HPDE6-E6E7 (cell line): ENCODE measurements around the gene RAI1.
A peak's percentile ranks its signal among the peaks of the same experiment; 100 is the strongest.

Experiments used
- DNase-seq: peaks from one replicate; pipeline ENCODE4 v3.0.0; 2011; ENCODE audit warnings: missing footprints; ENCODE audit errors: extremely low spot score

Gene RAI1

DNA sequence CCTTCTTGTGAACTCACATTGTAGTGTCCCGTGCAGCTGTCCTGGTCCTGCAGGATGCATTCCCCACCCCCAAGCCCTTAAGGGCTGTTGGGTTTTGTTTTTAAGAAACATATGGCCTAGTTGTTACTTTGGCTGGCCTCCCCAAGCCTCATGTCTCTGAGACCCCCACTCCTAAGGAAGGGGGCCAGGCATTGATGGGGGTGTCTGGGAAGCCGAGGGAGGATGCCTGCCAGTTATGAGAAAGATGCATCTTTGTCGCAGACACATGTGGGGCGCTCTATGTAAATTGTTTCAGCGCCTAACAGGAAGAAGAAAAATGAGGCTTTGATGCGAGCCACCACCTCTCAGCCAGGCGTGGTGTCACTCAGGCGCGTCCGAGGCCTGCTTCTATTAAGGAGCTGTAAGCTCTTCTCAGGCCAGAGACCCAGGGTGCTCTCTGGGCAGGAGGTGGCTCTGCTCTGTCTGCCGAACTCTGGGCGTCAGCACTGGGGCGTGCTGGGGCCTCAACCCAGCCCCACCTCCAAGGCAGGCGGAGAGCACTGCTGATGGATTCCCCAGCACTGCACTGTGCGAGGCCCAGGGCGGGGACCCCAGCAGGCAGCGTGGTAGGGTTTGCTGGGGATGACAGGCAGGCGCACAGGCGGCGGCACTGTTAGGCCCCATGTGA lies 85.0 kb downstream of the RAI1 start:
- DNase-seq: no peak

GRCh38 chr17:17766744-17767120 lies 85.5 kb downstream of the RAI1 start:
- DNase-seq: no peak

DNA sequence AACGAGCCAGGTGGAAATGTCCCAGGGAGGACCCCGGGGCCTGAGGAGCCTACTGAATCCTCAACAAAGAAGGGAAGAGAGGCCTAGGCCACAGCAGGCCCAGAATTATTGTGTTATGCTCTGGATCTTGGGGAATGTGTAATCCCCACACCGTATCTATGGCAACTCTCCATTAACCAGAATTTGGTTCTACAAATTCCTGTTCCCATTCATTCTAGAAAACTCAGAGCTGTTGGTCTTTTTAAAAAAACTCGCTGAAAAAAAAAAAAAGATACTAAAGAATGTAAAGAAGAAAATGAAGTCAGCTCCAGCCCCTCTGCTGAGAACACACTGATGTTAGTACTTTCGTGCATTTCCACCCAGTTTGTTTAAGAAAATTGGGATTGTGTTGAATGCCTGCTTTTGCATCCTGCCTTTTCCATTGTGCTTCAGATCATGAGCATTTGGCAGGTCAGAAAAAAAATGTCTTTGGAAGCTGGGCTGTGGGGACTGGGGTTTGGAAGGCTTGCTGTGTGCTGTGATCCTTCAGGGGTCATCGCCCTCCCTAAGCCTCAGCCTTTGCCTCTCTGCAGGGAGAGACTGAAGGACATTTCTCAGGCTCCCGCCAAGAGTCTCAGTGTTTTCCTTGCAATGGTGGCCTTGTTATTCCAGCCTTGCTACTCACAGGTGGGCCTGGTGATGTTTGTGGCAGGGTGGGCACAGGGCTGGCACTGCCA lies 86.1 kb downstream of the RAI1 start:
- DNase-seq: no peak

DNA sequence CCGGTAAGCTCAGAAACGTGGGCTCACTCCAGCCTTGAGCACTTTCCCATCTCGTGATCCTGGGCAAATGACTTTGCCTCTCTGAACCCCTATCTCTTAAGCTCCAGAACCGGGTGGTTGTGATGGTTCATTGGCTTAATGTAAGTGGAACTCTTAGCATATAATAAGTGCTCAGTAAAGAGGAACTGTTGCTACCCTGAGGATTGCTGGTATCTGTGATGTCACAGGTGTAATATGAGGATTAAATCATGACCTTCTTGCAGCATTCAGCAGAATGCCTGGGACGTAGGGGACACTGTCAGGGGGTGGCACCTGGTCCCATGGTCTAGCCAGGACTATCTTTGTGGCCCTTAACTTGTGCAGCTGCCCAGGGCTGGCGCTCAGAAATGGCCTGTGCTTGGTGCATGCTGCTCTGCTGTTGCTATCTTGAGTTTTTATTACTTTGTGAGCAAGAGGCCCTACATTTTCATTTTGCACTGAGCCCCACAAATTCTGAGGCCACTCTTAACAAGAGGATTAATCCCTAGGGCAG lies 86.7 kb downstream of the RAI1 start:
- DNase-seq: no peak

- no peak for DNase-seq
Measured at GRCh38 chr17:17768424-17769088, 87.3 kb downstream of the RAI1 start.

- no peak for DNase-seq
Measured at GRCh38 chr17:17769869-17770631, 88.8 kb downstream of the RAI1 start.

DNA sequence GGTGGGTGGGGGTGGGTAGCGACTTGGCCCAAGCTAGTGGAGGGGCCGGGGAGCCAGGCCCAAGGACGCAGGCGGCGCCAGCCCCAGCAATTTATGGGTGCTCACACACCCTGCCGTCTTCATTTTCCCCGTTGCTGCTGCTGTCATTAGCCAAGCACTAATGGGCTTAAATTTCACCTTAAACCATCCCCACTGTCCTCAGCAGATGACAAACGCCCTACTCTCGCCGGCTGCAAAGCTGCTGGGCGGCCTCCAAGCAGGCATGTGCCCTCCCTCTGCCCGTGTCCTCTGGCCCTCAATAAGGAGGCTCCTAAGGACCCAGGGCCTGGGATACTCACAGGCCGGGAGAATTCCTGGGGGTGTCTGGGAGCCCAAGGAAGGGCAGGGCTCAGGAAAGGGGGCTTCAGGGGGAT lies 89.4 kb downstream of the RAI1 start:
- DNase-seq: no peak

DNA sequence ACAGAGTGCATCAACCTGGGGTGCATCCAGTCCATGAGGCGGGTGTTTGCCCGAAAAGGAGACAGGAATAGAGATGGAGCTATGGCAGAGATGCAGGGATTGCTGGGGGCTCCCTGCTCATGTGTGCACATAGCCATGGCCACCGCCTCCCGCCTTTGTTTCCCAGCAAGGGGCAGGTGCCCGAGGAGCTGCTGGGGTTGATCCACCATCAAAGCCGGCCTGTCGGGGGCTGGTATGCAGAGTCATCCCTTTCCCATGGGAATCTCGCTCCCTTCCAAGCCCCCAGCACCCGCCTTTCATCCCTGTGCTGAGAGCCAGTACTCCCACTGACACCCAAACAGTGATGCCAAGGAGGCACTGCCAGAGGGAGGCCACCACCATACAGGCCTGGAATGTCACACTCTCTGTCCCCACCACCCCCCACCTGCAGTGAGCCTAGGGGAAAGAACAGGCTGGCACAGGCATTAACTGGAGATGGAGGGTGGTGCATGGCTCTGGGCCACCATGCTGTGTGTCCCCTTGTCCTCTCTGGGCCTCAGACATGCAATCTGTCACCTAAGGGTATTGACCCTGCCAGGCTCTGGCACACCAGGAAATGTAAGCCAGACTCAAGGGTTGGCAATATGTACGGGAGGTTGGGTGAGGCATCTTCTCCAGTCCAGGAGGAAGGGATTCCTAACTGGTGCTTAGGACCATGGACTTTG lies 90.4 kb downstream of the RAI1 start:
- no peak for DNase-seq

DNA sequence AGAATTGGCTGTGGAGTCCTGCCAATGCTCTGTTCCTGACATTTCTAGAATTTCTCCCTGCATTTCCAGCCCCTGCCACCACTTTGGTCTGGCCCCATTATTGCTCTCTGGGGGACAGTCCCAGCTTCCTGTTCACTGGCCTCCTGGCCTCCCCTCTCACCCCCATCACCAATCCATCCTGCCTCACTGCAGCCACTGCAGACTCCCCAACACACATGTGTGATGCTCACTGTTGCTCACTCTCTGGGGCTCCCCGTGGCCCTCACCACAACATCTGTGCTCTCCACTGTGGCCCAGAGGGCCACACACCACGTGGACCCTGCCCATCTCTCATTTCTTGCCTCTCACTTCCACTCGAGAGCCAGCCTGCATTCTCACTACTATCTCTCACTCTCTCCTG lies 91.0 kb downstream of the RAI1 start:
- DNase-seq: no peak

- no peak for DNase-seq
Measured at GRCh38 chr17:17774009-17774881, 93.0 kb downstream of the RAI1 start.

DNA sequence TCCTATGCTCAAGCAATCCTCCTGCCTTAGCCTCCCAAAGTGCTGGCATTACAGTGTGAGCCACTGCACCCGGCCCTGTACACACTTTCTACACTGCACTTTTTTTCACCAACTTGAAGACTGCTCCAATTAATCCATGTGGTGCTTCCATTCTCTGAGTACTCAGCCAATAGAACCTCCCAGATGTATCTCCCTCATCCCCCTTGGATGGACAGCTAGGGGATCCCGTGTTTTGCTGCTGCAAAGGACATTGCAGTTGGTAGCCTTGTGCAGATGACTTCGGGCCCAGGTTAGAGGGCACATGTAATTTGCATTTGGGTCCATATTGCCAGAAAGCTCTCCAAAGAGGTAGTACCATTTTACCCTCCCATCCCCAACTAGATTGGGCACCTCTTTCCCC lies 95.6 kb downstream of the RAI1 start:
- DNase-seq: no peak

DNA sequence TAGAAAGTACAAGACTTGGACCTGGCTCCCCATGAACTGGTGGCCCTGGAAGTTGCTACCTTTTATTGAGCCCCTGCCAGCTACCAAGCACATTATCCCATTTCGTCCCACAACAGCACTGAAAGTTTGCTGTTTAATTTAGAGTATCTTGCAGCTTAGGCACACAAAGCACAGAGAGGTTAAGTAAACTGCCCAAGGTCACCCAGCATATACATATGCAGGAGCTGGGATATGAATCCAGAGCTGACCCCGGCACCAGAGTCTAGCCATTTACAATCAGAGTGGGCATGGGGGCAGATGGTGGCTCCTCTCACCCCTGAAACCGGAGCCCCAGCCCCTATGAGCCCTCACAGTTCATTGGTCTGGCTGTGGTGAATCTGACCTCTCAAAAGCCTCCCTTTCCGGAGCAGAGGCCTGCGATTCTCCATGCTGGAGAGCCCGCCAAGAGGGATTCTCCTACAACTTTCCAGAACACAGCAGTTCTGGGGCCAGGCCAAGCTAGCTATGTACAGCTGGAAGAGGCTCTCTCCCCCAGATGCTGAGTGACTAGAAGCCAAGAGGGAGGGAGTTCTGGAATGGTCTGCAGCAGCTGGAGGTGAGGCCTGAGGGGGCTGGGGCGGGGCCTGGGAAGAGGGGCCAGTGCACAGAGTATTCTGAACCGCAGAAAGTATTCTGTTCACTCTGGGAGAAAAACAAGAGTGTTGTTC lies 97.2 kb downstream of the RAI1 start:
- no peak for DNase-seq

- DNase-seq: no peak
Measured at GRCh38 chr17:17779015-17779611, 97.9 kb downstream of the RAI1 start.

DNA sequence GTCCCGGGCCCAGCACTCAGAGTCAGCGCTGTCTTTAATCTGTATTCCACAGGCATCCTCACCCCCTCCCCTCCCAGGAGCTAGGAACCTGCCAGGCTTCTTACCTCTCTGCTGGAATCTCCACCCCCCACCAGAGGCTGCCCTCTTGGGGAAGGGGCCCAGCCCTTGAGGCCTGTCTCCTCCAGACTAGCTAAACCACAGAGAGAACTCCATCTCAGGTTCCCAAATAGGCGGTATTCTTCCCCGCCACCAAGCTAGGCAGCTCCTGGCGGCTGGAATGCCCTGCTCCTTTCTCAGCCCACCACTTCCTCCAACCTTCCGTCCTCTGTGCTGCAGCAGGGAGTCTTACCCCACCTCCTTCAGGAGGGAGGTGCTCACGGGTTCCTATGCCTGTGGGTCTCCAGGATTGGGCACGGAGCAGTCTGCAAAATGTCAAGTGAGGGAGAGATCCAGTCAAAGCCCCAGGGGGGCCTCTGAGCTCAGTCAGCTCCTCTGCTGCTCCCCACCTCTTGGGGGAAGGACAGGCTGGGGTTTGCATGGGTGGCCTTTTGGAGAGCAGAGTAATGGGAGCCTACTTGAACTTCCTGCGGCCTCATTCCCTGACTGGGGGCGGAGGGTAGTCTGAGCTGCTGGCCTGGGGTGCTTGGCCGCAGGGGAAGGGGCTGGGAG lies 99.8 kb downstream of the RAI1 start:
- no peak for DNase-seq

- DNase-seq: peak; percentile 45
Measured at GRCh38 chr17:17781591-17782496, 100.6 kb downstream of the RAI1 start.

DNA sequence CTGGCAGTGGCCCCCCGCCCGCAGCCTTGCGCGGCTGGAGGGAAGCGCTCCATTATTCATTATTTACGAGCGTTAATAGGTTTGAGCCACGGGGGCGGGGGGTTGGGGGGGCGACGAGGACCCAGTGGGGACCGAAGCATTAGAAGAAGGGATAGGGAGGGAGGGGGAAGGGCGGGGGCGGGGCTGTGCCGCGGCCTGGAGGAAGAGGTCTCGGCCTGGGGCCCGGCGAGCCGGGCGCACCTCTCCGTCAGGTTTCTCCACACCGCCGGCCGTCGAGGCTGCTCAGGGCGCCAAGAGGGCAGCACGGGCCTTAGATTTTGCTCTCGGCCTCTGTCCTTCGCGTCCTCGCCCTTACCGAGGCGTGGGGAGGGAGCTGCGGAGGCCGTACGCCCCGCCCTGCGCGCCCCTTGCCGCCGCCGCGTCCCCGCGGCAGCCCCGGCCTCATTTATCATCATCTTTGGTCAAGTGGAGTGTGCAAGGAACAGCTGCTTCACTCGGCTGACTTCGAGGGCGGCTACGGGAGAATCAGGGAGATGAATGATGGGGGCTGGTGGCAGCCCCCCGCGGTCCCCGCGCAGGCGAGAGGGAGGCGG lies 101.4 kb downstream of the RAI1 start:
- no peak for DNase-seq

- peak; percentile 43 for DNase-seq
Measured at GRCh38 chr17:17783116-17783824, 102.0 kb downstream of the RAI1 start.
